Osteocyte (in vitro differentiated cells): Measurements from ENCODE around the gene CFAP97D2. TPM values are rescaled to one million over a fixed set of nuclear protein-coding genes. Genes with fewer than 3 reads are reported as not detected.
A peak's percentile ranks its signal among the peaks of the same experiment; 100 is the strongest.
"Not testable (repeated sequence)": the region's sequence is repeated elsewhere in the genome, so short reads cannot be mapped to it uniquely, and the experiment has no call there.

Source experiments
- DNase-seq: peaks from one replicate; pipeline ENCODE4 v3.0.0; 2021; ENCODE audit warnings: mixed read lengths; ENCODE audit not compliant: unreplicated experiment; ENCODE audit errors: extremely low spot score
- H3K27ac Mint-ChIP-seq: one replicate; pipeline ENCODE4 v1.8.0; 2021; ENCODE audit warnings: mild to moderate bottlenecking, mixed read lengths; ENCODE audit not compliant: unreplicated experiment
- H3K27me3 Mint-ChIP-seq: one replicate; pipeline ENCODE4 v1.8.0; 2021; ENCODE audit warnings: mixed read lengths; ENCODE audit not compliant: unreplicated experiment
- H3K36me3 Mint-ChIP-seq: one replicate; pipeline ENCODE4 v1.8.0; 2021; ENCODE audit warnings: mixed read lengths; ENCODE audit not compliant: unreplicated experiment
- H3K4me1 Mint-ChIP-seq: one replicate; pipeline ENCODE4 v1.8.0; 2021; ENCODE audit warnings: mixed read lengths; ENCODE audit not compliant: unreplicated experiment
- H3K4me3 Mint-ChIP-seq: one replicate; pipeline ENCODE4 v1.8.0; 2021; ENCODE audit warnings: mild to moderate bottlenecking, moderate library complexity, mixed read lengths; ENCODE audit not compliant: unreplicated experiment
- H3K9me3 Mint-ChIP-seq: one replicate; pipeline ENCODE4 v1.8.0; 2021; ENCODE audit warnings: mixed read lengths; ENCODE audit not compliant: unreplicated experiment
- CTCF ChIP-seq: fragments of 200-600 bp; sonication (generic); IDR thresholded peaks from 2 replicates; pipeline ENCODE4 v1.5.0; 2021; ENCODE audit warnings: antibody characterized with exemption, mild to moderate bottlenecking, moderate library complexity
- total RNA-seq: library from RNA; stranded (reverse); gene quantifications from 2 replicates; pipeline ENCODE4 v1.2.1, GENCODE V29; 2021

CFAP97D2 gene
- total RNA-seq, 1 donor from 2014 or later: not detected

- TF ChIP-seq CTCF: no peak
- H3K4me3 Mint-ChIP-seq: no peak overlapping the region
- no peak for DNase-seq
- no peaks in the 10 kb centered on the region for H3K9me3 Mint-ChIP-seq
- no peaks in the 10 kb centered on the region for H3K36me3 Mint-ChIP-seq
- H3K27me3 Mint-ChIP-seq: peaks cover 18% of the 10 kb centered on the region
- no peak overlapping the region for H3K27ac Mint-ChIP-seq
- no peaks in the 10 kb centered on the region for H3K4me1 Mint-ChIP-seq
These were observed 4.5 kb upstream of the CFAP97D2 start for GRCh38 chr13:114174529-114174961.

- H3K4me3 Mint-ChIP-seq, H3K27ac Mint-ChIP-seq, H3K36me3 Mint-ChIP-seq, H3K4me1 Mint-ChIP-seq, H3K9me3 Mint-ChIP-seq: not testable (repeated sequence)
- DNase-seq: peak; percentile 70
- peaks cover 25% of the 10 kb centered on the region for H3K27me3 Mint-ChIP-seq
These were observed 2.6 kb upstream of the CFAP97D2 start for GRCh38 chr13:114176359-114176902.

GRCh38 chr13:114177245-114178010 lies 1.6 kb upstream of the CFAP97D2 start:
- no peaks in the 10 kb centered on the region for H3K4me1 Mint-ChIP-seq
- peaks cover 25% of the 10 kb centered on the region for H3K27me3 Mint-ChIP-seq
- no peak overlapping the region for H3K4me3 Mint-ChIP-seq
- DNase-seq: peak; percentile 75
- no peak for TF ChIP-seq CTCF
- no peak overlapping the region for H3K27ac Mint-ChIP-seq
- no peaks in the 10 kb centered on the region for H3K9me3 Mint-ChIP-seq
- H3K36me3 Mint-ChIP-seq: no peaks in the 10 kb centered on the region

GRCh38 chr13:114185182-114185971 lies 6.3 kb downstream of the CFAP97D2 start:
- Mint-ChIP-seq H3K9me3 (peaks cover 5% of the 10 kb centered on the region), H3K36me3 (peaks cover 3% of the 10 kb centered on the region)
- TF ChIP-seq CTCF: no peak

GRCh38 chr13:114194853-114195252 lies 15.8 kb downstream of the CFAP97D2 start:
- no peaks in the 10 kb centered on the region for H3K4me1 Mint-ChIP-seq
- no peaks in the 10 kb centered on the region for H3K36me3 Mint-ChIP-seq
- no peak for TF ChIP-seq CTCF
- no peak overlapping the region for H3K4me3 Mint-ChIP-seq
- peaks cover 13% of the 10 kb centered on the region for H3K9me3 Mint-ChIP-seq
- peaks cover 52% of the 10 kb centered on the region for H3K27me3 Mint-ChIP-seq
- no peak overlapping the region for H3K27ac Mint-ChIP-seq
- no peak for DNase-seq

More at GRCh38 chr13:114185182-114185971, 6.3 kb downstream of the CFAP97D2 start:
- DNase-seq: no peak
- H3K27me3 Mint-ChIP-seq: peaks cover 30% of the 10 kb centered on the region
- H3K4me1 Mint-ChIP-seq: peaks cover 3% of the 10 kb centered on the region
- no peak overlapping the region for H3K4me3 Mint-ChIP-seq
- H3K27ac Mint-ChIP-seq: no peak overlapping the region
